GM12875 (cell line): Measurements from ENCODE around the gene RUVBL1.

Experiments used
- H3K4me3 ChIP-seq: one replicate; pipeline ENCODE4 v1.5.1; 2011; ENCODE audit warnings: low read depth, low read length, control low read depth
- CTCF ChIP-seq: IDR thresholded peaks from 2 replicates; pipeline ENCODE4 v1.5.1; 2011; ENCODE audit warnings: low read depth, mild to moderate bottlenecking, control low read depth, inconsistent platforms, low read length, moderate library complexity, borderline replicate concordance; ENCODE audit not compliant: insufficient read depth

RUVBL1 gene

GRCh38 chr3:128083396-128083795, 40.2 kb downstream of the RUVBL1 start:
- H3K4me3 ChIP-seq: no peak overlapping the region
- no peak for TF ChIP-seq CTCF

GRCh38 chr3:128082546-128082945, 41.1 kb downstream of the RUVBL1 start:
- TF ChIP-seq CTCF: no peak
- H3K4me3 ChIP-seq: no peak overlapping the region

GRCh38 chr3:128081846-128082245, 41.8 kb downstream of the RUVBL1 start:
- no peak overlapping the region for H3K4me3 ChIP-seq
- TF ChIP-seq CTCF: no peak

GRCh38 chr3:128081226-128081625, 42.4 kb downstream of the RUVBL1 start:
- H3K4me3 ChIP-seq: no peak overlapping the region
- no peak for TF ChIP-seq CTCF

GRCh38 chr3:128080323-128081080, 43.1 kb downstream of the RUVBL1 start:
- TF ChIP-seq CTCF: no peak
- no peak overlapping the region for H3K4me3 ChIP-seq

- H3K4me3 ChIP-seq: no peak overlapping the region
- no peak for TF ChIP-seq CTCF
Measured at GRCh38 chr3:128079823-128080222, 43.8 kb downstream of the RUVBL1 start.

GRCh38 chr3:128078875-128079274, 44.7 kb downstream of the RUVBL1 start:
- no peak overlapping the region for H3K4me3 ChIP-seq
- no peak for TF ChIP-seq CTCF
